GM21619 (cell line): Measurements from ENCODE around the gene CEP126.
"Not testable (repeated sequence)": the region's sequence is repeated elsewhere in the genome, so short reads cannot be mapped to it uniquely, and the experiment has no call there.

Experiments
- ATAC-seq: cut with Tn5 transposase; IDR thresholded peaks from one replicate; pipeline ENCODE4 v1.9.1; 2021; ENCODE audit not compliant: unreplicated experiment

The CEP126 gene

GRCh38 chr11:101931692-101932091, 16.9 kb downstream of the CEP126 start:
- no peak for ATAC-seq

DNA sequence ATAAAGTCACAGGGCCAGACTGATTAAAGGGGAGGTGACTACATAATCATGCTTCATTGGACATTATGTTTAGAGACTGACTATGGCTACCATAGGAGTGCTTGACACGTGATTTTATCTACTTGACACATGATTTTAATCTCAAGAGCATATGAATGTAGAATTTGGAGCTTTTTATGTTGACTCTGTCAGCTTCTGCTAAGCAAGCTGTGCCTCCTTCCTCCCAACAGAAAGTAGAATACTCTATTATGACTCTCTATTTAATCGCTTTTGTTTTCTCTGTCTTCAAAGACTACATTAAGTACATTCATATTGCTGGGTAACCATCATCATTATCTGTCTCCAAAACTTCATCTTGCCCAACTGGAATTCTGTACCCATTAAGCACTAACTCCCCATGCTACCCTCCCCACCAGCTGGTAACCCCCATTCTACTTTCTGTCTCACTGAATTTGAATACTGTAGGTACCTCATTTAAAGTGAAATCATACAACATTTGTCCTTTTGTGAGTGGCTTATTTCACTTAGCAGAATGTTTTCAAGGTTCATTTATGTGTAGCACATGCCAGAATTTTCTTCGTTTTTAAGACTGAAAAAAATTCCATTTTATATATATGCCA, 26.2 kb downstream of the CEP126 start:
- no peak for ATAC-seq

DNA sequence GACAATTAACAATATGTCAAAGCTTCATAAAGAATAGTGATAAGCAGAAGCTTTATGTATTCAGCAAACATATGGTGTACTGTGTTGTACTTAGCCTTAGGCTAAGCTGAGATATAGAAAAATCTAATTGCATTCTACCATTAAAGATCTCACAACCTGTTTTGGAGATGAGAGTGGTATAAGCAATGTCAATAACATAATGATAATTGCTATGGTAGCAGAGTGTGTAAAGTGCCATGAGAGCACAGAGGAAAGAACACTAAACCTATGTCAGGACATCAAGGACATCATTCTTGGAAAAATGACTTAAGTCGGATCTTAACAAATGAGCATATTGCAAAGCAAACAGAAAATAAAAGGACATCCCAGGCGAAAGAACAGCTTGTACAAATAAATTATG, 30.1 kb downstream of the CEP126 start:
- ATAC-seq, result no peak

DNA sequence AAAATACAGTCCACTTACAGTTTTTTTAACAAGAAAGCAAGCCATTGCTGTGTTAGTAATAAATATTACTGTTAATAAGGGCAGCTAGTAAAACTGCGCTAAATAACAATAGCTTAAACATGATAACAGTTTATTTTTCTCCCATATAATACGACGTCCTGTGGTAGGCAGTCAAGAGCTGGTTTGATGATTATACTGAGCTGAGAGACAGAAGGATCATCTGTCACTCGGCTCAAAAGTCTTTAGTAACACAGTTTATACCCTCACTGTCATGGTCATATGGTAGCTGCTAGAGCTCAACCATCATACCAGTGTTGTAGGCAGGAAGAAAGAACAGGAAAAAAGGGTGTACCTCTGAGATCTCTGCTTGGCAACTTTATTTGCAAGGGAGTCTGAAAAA, 30.6 kb downstream of the CEP126 start:
- ATAC-seq, result no peak

DNA sequence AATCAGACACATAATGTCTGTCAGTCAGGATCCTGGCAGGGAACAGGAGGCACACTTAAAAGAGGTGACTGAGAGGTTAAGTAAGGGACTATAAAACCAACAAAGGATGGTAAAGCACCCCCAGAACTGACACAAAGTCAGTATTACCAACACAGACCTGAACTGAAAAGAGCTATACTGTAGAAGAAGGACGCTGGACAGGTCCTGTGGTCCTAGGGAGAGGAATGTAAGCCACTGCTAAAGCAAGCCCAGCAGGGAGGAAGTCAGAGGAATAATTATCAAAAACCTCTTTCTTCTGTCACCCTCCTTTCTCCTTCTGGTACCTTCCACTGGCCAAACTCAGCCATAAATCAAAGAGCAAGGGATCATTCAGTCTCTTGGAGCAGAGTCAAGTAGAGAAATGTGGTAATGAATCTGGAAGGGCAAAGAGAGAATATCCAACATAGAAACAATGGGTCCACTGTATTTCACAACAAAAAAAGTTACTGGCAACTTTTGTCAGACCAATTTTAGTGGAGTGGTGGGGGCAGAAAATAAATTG, 34.9 kb downstream of the CEP126 start:
- ATAC-seq, result no peak

DNA sequence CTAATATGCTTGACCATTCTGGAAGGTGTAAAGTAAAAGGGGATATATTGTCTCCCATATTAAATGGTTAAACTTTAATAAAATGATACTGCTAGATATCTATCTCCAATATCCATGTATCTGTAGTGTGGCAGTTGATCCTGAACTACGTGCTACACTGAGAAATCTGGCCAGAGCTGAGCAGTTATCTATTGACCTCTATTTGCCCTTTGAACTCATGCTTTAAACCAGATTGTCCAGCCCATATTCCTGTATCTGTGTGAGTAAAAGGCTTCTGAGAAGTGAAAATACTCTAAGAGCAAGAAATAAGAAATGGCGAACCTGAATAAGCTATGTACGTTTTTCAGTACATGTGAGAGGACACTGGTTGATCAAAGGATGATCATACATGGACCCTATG, 40.5 kb downstream of the CEP126 start:
- ATAC-seq, result no peak

- no peak for ATAC-seq
These were observed 40.9 kb downstream of the CEP126 start for GRCh38 chr11:101955701-101956100.

DNA sequence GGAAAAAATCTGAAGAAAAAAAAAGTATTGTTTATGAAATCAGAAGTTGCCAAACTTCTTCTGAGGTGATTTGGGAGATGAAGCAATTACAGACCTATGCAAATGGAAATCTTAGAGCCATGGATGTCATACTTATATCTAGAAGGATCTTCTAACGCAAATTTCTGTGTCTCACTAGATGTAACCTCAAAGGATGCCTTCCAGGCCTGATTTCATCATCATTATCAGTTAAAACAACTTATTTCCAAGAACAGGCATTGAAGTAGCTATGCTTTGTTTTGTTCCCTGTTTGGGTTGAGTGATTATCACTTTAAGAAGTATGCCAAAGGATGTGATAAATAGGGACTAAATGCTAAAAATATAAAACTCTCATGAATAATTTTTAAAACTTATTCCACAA, 45.4 kb downstream of the CEP126 start:
- no peak for ATAC-seq

GRCh38 chr11:101964200-101964599, 49.4 kb downstream of the CEP126 start:
- ATAC-seq, result not testable (repeated sequence)

DNA sequence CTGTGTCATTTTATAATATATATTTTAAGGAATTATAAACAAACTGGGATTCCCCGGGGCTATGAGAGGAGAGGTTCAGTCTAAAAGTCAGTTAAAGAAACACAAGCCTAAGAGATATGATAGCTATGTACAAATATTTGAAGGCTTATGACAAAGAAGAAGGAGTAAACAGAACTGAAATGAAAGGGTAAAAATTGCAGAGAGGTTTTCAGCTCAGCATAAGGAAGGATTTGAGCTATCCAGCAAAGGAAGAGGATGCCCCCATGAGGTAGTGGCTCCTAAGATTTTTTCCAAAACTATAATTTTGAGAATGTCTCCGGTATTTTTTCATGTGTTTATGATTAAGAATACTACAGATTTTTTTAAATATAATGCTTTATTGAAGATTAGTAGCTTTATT, 59.4 kb downstream of the CEP126 start:
- no peak for ATAC-seq

- no peak for ATAC-seq
These were observed 60.0 kb downstream of the CEP126 start for GRCh38 chr11:101974771-101975170.

DNA sequence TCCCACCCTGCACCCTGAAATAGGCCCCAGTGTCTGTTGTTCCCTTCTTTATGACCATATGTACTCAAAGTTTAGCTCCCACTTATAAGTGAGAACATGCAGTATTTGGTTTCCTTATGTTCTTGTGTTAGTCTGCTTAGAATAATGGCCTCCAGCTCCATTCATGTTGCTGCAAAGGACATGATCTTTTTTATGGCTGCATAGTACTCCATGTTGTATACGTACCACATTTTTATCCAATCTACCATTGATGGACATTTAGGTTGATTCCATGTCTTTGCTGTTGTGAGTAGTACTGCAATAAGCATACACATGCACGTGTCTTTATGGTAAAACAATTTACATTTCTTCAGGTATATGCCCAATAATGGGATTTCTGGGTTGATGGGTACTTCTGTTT, 60.9 kb downstream of the CEP126 start:
- ATAC-seq, result no peak

DNA sequence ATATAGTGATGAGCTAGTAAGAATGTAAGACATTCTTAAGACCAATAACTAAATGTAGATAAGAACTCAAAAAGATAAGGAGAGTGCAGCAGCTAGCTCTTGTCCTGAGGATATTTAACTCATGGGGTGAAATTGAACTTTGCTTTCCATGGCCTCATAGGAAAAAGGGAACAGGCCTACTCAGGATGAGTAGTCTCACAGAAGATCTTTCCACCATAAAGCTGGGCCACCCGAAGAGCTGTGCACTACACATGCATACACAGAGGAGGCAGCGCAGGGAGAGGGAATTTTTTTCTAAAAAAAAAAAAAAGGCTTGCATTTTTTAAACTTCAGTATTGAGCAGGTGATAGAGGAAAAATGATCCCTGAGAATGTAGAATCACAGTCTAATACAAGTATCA, 72.6 kb downstream of the CEP126 start:
- no peak for ATAC-seq

- ATAC-seq, result no peak
These were observed 78.4 kb downstream of the CEP126 start for GRCh38 chr11:101993172-101993571.

- ATAC-seq, result not testable (repeated sequence)
These were observed 79.3 kb downstream of the CEP126 start for GRCh38 chr11:101994052-101994469.

DNA sequence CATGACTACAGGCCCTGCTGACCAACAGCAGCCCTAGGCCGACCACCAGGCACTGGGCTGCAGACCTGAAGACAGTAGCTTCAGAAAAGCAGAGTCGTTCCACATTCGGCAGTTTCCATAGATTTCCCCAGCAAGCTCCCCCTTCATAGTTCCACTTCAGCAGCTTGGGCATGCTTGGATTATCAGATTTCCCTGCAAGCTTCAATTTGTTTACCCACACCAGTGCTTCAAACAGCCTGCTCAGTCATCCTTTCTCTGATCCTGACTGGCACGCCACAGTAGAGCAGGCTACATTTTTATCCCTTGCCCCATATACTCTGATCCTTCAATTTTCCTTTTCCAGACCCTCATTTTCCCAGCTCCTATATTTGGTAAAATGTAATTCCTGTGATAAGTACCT, 81.3 kb downstream of the CEP126 start:
- no peak for ATAC-seq

GRCh38 chr11:102001657-102002338, 87.0 kb downstream of the CEP126 start:
- ATAC-seq, result no peak

- ATAC-seq, result no peak
These were observed 89.4 kb downstream of the CEP126 start for GRCh38 chr11:102004220-102004619.

GRCh38 chr11:102005306-102005705, 90.5 kb downstream of the CEP126 start:
- ATAC-seq, result no peak

GRCh38 chr11:102006835-102007566, 92.2 kb downstream of the CEP126 start:
- ATAC-seq, result no peak

- ATAC-seq, result peak; percentile 84
These were observed 93.0 kb downstream of the CEP126 start for GRCh38 chr11:102007567-102008437.
